OCI-LY1 (cell line): ENCODE results near the gene PLD6.

Experiments used
- H2AFZ ChIP-seq: fragments of 200-600 bp; sonication (generic), shearing (Covaris generic); 2 replicates; pipeline ENCODE4 v1.6.0; 2014; ENCODE audit warnings: antibody characterized with exemption, mild to moderate bottlenecking, low read length
- H3F3A ChIP-seq: fragments of 200-600 bp; sonication (generic), shearing (Covaris generic); 2 replicates; pipeline ENCODE4 v1.6.0; 2014; ENCODE audit warnings: mild to moderate bottlenecking, antibody characterized with exemption, low read length, moderate library complexity; ENCODE audit not compliant: insufficient read depth
- H3K27ac ChIP-seq: fragments of 200-600 bp; sonication (generic); 2 replicates; pipeline ENCODE4 v1.5.1; 2014; ENCODE audit warnings: low read length, mixed run types, mild to moderate bottlenecking, low read depth; ENCODE audit not compliant: poor library complexity, severe bottlenecking
- H3K27me3 ChIP-seq: fragments of 200-600 bp; sonication (generic); 2 replicates; pipeline ENCODE4 v1.6.0; 2014; ENCODE audit warnings: antibody characterized with exemption, mild to moderate bottlenecking, low read length, moderate library complexity; ENCODE audit not compliant: insufficient read depth
- H3K36me3 ChIP-seq: fragments of 200-600 bp; sonication (generic); 2 replicates; pipeline ENCODE4 v1.6.1; 2014; ENCODE audit warnings: mild to moderate bottlenecking, antibody characterized with exemption, low read length, moderate library complexity, mixed read lengths; ENCODE audit not compliant: insufficient read depth
- H3K4me1 ChIP-seq: fragments of 200-600 bp; sonication (generic); 2 replicates; pipeline ENCODE4 v1.5.1; 2014; ENCODE audit warnings: mild to moderate bottlenecking, low read length, moderate library complexity; ENCODE audit not compliant: insufficient read depth, severe bottlenecking
- H3K4me2 ChIP-seq: fragments of 200-600 bp; sonication (generic), shearing (Covaris generic); 2 replicates; pipeline ENCODE4 v1.6.1; 2014; ENCODE audit warnings: low read length
- H3K4me3 ChIP-seq: fragments of 200-600 bp; sonication (generic); 2 replicates; pipeline ENCODE4 v1.5.1; 2014; ENCODE audit warnings: low read length, low read depth, mild to moderate bottlenecking, mixed read lengths; ENCODE audit not compliant: poor library complexity, severe bottlenecking
- H3K79me2 ChIP-seq: fragments of 200-600 bp; shearing (Covaris generic); 2 replicates; pipeline ENCODE4 v1.6.1; 2016; ENCODE audit warnings: mixed run types, low read length, mixed read lengths; ENCODE audit not compliant: insufficient read depth
- H3K9ac ChIP-seq: fragments of 200-600 bp; sonication (generic), shearing (Covaris generic); 2 replicates; pipeline ENCODE4 v1.6.1; 2014; ENCODE audit warnings: mild to moderate bottlenecking, low read length, mixed read lengths
- H3K9me2 ChIP-seq: fragments of 200-600 bp; sonication (generic), shearing (Covaris generic); 2 replicates; pipeline ENCODE4 v1.6.1; 2014; ENCODE audit warnings: low read depth, mild to moderate bottlenecking, low read length, mixed read lengths
- H3K9me3 ChIP-seq: fragments of 200-600 bp; shearing (Covaris generic); 2 replicates; pipeline ENCODE4 v1.6.1; 2014; ENCODE audit warnings: low read length, mixed read lengths
- H4K20me1 ChIP-seq: fragments of 200-600 bp; sonication (generic), shearing (Covaris generic); 2 replicates; pipeline ENCODE4 v1.6.0; 2016; ENCODE audit warnings: mild to moderate bottlenecking, low read length; ENCODE audit not compliant: insufficient read depth
- EZH2 ChIP-seq: fragments of 200-600 bp; sonication (generic), shearing (Covaris generic); IDR thresholded peaks from 2 replicates; pipeline ENCODE4 v1.8.0; 2017; ENCODE audit warnings: borderline replicate concordance, mixed run types, mild to moderate bottlenecking, antibody characterized with exemption, low read length, moderate library complexity, mixed read lengths
- TF ChIP-seq, protein P1 (sequence below): fragments of 200-600 bp; sonication (generic), shearing (Covaris generic); IDR thresholded peaks from 2 replicates; pipeline ENCODE4 v1.5.1; 2017; ENCODE audit warnings: mild to moderate bottlenecking, antibody characterized with exemption, low read length, moderate library complexity, mixed read lengths

PLD6 gene

DNA sequence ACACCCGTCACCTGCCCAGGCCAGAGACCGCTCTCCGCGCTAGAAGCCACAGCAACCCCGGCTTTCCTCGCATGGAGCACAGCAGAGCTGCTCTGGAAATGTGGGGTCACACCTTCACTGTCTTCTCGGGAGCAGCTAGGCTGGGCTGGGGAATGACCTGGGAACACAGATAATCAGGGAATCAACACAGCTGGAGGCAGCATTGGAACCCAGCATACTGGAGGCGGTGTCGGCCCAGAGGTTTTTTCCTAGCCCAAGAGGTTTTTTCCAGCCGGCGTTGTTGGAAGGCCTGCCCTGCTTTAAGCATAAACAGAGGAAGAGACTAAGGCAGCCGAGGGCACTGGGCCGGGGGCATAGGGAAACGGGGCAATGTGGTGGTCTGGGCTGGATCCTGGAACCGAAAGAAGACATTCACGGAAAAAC is 791 bp upstream of the PLD6 start:
- H4K20me1 ChIP-seq, result no peaks in the 10 kb centered on the region
- no peak for TF ChIP-seq EZH2
- TF ChIP-seq, protein P1, sequence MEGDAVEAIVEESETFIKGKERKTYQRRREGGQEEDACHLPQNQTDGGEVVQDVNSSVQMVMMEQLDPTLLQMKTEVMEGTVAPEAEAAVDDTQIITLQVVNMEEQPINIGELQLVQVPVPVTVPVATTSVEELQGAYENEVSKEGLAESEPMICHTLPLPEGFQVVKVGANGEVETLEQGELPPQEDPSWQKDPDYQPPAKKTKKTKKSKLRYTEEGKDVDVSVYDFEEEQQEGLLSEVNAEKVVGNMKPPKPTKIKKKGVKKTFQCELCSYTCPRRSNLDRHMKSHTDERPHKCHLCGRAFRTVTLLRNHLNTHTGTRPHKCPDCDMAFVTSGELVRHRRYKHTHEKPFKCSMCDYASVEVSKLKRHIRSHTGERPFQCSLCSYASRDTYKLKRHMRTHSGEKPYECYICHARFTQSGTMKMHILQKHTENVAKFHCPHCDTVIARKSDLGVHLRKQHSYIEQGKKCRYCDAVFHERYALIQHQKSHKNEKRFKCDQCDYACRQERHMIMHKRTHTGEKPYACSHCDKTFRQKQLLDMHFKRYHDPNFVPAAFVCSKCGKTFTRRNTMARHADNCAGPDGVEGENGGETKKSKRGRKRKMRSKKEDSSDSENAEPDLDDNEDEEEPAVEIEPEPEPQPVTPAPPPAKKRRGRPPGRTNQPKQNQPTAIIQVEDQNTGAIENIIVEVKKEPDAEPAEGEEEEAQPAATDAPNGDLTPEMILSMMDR, result no peak
- no peaks in the 10 kb centered on the region for H3F3A ChIP-seq
- H3K9ac ChIP-seq, result no peak overlapping the region; the same call in 1 of the 2 replicates
- H3K4me1 ChIP-seq, result peaks cover 25% of the 10 kb centered on the region
- H3K9me2 ChIP-seq, result no peaks in the 10 kb centered on the region
- no peaks in the 10 kb centered on the region for H3K27me3 ChIP-seq
- H3K79me2 ChIP-seq, result peaks cover 21% of the 10 kb centered on the region
- peak overlapping the region; percentile 13 for H3K4me2 ChIP-seq
- no peaks in the 10 kb centered on the region for H3K9me3 ChIP-seq
- peak overlapping the region; percentile 66 for H3K27ac ChIP-seq
- no peak overlapping the region for H2AFZ ChIP-seq
- H3K4me3 ChIP-seq, result peak overlapping the region; percentile 92
- peaks cover 27% of the 10 kb centered on the region for H3K36me3 ChIP-seq

DNA sequence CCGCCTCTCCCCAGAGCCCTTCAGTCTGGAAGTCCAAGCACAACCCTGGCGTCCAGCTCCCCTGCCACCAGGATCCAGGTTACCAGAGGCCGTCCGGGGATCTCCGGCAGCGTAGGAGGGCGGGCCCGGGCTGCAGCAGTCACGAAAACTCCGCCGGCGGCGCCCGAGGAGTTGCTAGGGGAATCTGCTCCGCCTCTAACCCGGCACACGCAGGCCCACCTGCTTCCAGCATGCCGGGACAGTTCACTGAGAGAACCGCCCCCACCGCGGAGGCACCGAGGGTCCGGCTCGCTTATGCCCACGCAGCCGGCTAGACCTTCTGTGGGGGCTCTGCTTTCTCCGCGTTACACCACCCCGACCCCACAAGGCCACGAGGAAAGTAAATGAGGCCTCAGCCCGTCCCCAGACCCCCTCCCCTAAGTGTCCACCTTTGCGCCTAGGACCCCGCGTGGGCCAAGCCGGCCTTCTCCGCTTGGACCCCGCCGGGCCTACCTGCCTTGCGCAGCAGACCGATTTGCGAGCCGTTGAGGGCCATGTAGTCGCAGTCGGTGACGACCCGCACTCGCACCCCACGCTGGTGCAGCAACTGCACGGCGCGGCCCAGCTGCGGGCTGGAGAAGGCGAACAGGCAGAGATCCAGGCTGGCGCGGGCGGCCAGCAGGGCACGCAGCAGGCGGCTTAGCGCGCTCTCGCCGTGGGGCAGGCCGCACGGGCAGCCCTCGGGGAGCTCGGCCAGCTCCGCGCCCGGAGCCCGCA is 587 bp downstream of the PLD6 start:
- Histone ChIP-seq H3K36me3 (peaks cover 37% of the 10 kb centered on the region), H3K4me3 (peak overlapping the region; percentile 92), H3K9ac (peak overlapping the region; percentile 98), H3K9me2 (no peaks in the 10 kb centered on the region), H3K4me1 (peaks cover 25% of the 10 kb centered on the region), H2AFZ (no peak overlapping the region), H3K79me2 (peaks cover 21% of the 10 kb centered on the region), H4K20me1 (no peaks in the 10 kb centered on the region), H3F3A (no peaks in the 10 kb centered on the region), H3K27me3 (no peaks in the 10 kb centered on the region), H3K27ac (peak overlapping the region; percentile 66), H3K4me2 (peak overlapping the region; percentile 94), H3K9me3 (no peaks in the 10 kb centered on the region)
- TF ChIP-seq, protein P1, result no peak
- TF ChIP-seq EZH2, result no peak

DNA sequence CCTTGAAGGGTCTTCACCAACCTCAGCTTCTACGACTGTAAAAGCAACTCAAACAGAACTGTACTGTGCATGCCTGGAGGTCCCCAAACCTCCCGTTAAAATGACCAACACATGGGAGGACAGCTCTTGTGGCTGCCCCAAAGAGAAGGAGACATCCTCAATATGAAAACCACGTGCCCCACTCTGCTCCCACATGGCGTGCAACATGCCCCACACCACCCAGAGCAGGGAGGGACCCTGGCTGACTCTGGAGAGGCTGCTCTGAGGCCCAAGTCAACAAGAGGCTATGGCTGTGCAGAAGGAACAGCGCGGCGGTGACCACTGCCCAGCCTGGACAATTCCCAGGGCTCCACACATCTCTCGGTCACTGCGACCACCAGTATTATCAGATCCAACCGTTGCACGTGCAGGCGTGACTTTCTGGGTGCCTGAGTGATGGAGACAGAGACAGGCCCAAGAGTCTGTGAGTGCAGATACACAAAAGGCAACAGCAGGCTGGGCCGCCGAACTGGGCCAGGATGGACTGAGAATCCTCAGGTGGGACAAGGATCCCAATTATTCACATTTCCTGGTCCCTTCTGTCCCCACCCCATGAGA is 1.4 kb downstream of the PLD6 start:
- H3K79me2 ChIP-seq, result peaks cover 21% of the 10 kb centered on the region
- no peaks in the 10 kb centered on the region for H4K20me1 ChIP-seq
- H2AFZ ChIP-seq, result no peak overlapping the region
- H3K27ac ChIP-seq, result peak overlapping the region; percentile 66
- peak overlapping the region; percentile 92 for H3K4me3 ChIP-seq
- no peaks in the 10 kb centered on the region for H3F3A ChIP-seq
- H3K4me2 ChIP-seq, result peak overlapping the region; percentile 94
- peaks cover 25% of the 10 kb centered on the region for H3K4me1 ChIP-seq
- TF ChIP-seq, protein P1, result no peak
- no peak for TF ChIP-seq EZH2
- peak overlapping the region; percentile 98 for H3K9ac ChIP-seq
- no peaks in the 10 kb centered on the region for H3K27me3 ChIP-seq
- no peaks in the 10 kb centered on the region for H3K9me3 ChIP-seq
- no peaks in the 10 kb centered on the region for H3K9me2 ChIP-seq
- peaks cover 46% of the 10 kb centered on the region for H3K36me3 ChIP-seq
